ENCODE data around the gene RELB. TPM values are rescaled to one million over a fixed set of nuclear protein-coding genes. Genes with fewer than 3 reads are reported as not detected.

The RELB gene
- total and polyA plus RNA-seq, 7 donors, result 6.5 to 44.0 (median 13.2) TPM

- H3K27me3 ChIP-seq (ENCODE audit: insufficient read depth in 3 of 3, low read length in 2 of 3), result no peaks in the 10 kb centered on the region
- intact Hi-C loops (cut with DNase I), result no loop called here
- no peaks in the 10 kb centered on the region for H3K9me3 ChIP-seq
- TF ChIP-seq CTCF (IDR thresholded peaks at IDR 0.05), result no peak
- H3K27ac ChIP-seq, result peak overlapping the region; percentile 97
- DNase-seq, result no peak
- WGBS, 3 donors, result 66 to 78% (median 73%) methylated on average over 19 of the region's 19 CpGs
- ATAC-seq, result no peak
- peaks cover 32% of the 10 kb centered on the region for H3K4me1 ChIP-seq
- H3K36me3 ChIP-seq (ENCODE audit: insufficient read depth in 1 of 2, low read depth in 1 of 2), result peaks cover 3 to 77% of the 10 kb centered on the region in 2 donors
- peak overlapping the region; percentile 97 for H3K4me3 ChIP-seq
These were observed 39.0 kb downstream of the RELB start for GRCh38 chr19:45040059-45040771.

- Histone ChIP-seq H3K27me3 (ENCODE audit: insufficient read depth in 3 of 3, low read length in 2 of 3) (no peaks in the 10 kb centered on the region), H3K9me3 (no peaks in the 10 kb centered on the region), H3K4me3 (peak overlapping the region; percentile 2), H3K4me1 (peaks cover 33% of the 10 kb centered on the region), H3K27ac (no peak overlapping the region), H3K36me3 (ENCODE audit: insufficient read depth in 1 of 2, low read depth in 1 of 2) (peaks cover 3 to 77% of the 10 kb centered on the region in 2 donors)
- TF ChIP-seq CTCF (IDR thresholded peaks at IDR 0.05), result no peak
- DNase-seq (no peak), ATAC-seq (no peak)
- intact Hi-C loops (cut with DNase I), result no loop called here
- WGBS, 3 donors, result 77 to 87% (median 84%) methylated on average over 4 to 6 of the region's 6 CpGs
These were observed 39.9 kb downstream of the RELB start for GRCh38 chr19:45041125-45041524.

- WGBS, 3 donors, result 77 to 82% (median 81%) methylated on average over 14 of the region's 14 CpGs
- ATAC-seq (no peak), DNase-seq (no peak)
- intact Hi-C loops (cut with DNase I), result no loop called here
- Histone ChIP-seq H3K9me3 (no peaks in the 10 kb centered on the region), H3K27ac (no peak overlapping the region), H3K36me3 (ENCODE audit: insufficient read depth in 1 of 2, low read depth in 1 of 2) (peaks cover 3 to 65% of the 10 kb centered on the region in 2 donors), H3K4me1 (peaks cover 57% of the 10 kb centered on the region), H3K27me3 (ENCODE audit: insufficient read depth in 3 of 3, low read length in 2 of 3) (no peaks in the 10 kb centered on the region), H3K4me3 (no peak overlapping the region)
- no peak for TF ChIP-seq CTCF (IDR thresholded peaks at IDR 0.05)
These were observed 44.5 kb downstream of the RELB start for GRCh38 chr19:45045671-45046353.

GRCh38 chr19:45046355-45046754 is 45.1 kb downstream of the RELB start:
- Histone ChIP-seq H3K36me3 (ENCODE audit: insufficient read depth in 1 of 2, low read depth in 1 of 2) (peaks cover 1 to 63% of the 10 kb centered on the region in 2 donors), H3K9me3 (no peaks in the 10 kb centered on the region), H3K4me3 (no peak overlapping the region), H3K27me3 (ENCODE audit: insufficient read depth in 3 of 3, low read length in 2 of 3) (no peaks in the 10 kb centered on the region), H3K27ac (no peak overlapping the region), H3K4me1 (peaks cover 52% of the 10 kb centered on the region)
- WGBS, 3 donors, result 87 to 92% (median 90%) methylated on average over 7 of the region's 7 CpGs
- no peak for TF ChIP-seq CTCF (IDR thresholded peaks at IDR 0.05)
- DNase-seq (no peak), ATAC-seq (no peak)
- intact Hi-C loops (cut with DNase I), result no loop called here
